ENCODE measurements around the gene GNAL. TPM values are rescaled to one million over a fixed set of nuclear protein-coding genes. Genes with fewer than 3 reads are reported as not detected.

GNAL gene
- total RNA-seq, 1 donor from 2014 or later = 1.1 TPM

DNA sequence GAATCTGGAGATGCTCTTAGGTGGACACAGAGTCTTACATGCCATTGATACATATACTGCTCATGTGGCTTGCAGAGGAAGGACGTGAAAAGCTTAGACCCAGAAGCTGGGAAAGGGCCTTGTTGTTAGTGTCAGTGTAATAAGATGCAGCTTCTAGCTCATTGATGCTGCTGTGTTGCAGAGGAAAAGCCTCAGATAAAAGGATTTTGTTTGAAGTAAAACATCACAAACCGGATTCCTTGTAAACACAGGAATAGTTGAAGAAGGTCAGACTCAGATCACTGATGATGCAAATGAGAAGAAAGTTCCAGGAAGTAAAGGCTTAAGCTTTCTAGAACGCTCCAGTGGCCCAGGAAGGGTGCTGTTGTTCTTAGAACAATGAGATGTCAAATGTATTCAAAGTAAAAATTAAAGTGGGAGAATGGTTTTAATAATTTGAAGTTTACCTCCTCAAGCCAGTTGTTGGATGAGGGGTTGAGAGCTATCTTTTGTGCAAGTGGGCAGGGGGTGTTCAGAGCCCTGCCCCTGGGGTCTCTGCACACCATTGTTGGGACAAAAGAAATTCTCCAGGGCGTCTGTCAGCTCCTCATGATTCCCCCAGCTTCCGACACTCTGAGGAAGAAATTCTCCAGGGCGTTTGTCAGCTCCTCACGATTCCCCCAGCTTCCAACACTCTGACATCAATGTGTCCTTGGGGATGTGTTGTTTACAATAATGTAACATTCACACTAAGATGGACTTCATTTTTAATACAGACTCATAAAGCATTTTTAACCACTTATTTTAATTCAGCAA is 100.8 kb downstream of the GNAL start:
- Histone ChIP-seq H3K27ac (replicated peaks) (no peak overlapping the region), H3K4me3 (no peak overlapping the region), H3K9me3 (replicated peaks) (no peaks in the 10 kb centered on the region), H3K36me3 (no peaks in the 10 kb centered on the region), H3K27me3 (ENCODE audit: low read depth) (peaks cover 16% of the 10 kb centered on the region), H3K4me1 (no peaks in the 10 kb centered on the region)
- intact Hi-C loops (cut with micrococcal nuclease) = no loop called here
- TF ChIP-seq, protein P1, sequence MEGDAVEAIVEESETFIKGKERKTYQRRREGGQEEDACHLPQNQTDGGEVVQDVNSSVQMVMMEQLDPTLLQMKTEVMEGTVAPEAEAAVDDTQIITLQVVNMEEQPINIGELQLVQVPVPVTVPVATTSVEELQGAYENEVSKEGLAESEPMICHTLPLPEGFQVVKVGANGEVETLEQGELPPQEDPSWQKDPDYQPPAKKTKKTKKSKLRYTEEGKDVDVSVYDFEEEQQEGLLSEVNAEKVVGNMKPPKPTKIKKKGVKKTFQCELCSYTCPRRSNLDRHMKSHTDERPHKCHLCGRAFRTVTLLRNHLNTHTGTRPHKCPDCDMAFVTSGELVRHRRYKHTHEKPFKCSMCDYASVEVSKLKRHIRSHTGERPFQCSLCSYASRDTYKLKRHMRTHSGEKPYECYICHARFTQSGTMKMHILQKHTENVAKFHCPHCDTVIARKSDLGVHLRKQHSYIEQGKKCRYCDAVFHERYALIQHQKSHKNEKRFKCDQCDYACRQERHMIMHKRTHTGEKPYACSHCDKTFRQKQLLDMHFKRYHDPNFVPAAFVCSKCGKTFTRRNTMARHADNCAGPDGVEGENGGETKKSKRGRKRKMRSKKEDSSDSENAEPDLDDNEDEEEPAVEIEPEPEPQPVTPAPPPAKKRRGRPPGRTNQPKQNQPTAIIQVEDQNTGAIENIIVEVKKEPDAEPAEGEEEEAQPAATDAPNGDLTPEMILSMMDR (IDR thresholded peaks at IDR 0.05; ENCODE audit: borderline replicate concordance) = no peak
- DNase-seq = no peak

DNA sequence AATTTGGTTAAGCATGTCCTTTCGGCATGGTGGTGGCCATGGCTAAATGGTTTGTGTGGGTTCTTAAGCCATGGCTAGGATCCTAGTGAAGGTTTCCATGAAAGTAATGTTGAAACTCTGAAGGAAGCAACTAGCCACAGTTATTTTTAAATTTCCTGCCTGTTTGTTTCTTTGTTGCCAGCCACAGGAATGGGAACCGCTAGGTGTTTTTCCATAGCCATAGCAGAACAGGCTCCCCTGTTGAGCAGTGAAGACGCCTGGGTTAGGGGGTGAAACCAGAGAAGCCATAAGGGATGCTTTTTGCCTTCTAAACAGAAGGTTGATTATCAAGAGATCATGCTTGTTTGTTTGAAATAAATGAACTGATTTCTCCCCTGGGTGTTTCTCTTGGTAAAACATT is 102.1 kb downstream of the GNAL start:
- H3K36me3 ChIP-seq = no peaks in the 10 kb centered on the region
- intact Hi-C loops (cut with micrococcal nuclease) = no loop called here
- TF ChIP-seq, protein P1 (IDR thresholded peaks at IDR 0.05; ENCODE audit: borderline replicate concordance) = no peak
- no peak for DNase-seq
- H3K9me3 ChIP-seq (replicated peaks) = no peaks in the 10 kb centered on the region
- H3K4me3 ChIP-seq = no peak overlapping the region
- no peak overlapping the region for H3K27ac ChIP-seq (replicated peaks)
- peaks cover 7% of the 10 kb centered on the region for H3K27me3 ChIP-seq (ENCODE audit: low read depth)
- H3K4me1 ChIP-seq = no peaks in the 10 kb centered on the region

DNA sequence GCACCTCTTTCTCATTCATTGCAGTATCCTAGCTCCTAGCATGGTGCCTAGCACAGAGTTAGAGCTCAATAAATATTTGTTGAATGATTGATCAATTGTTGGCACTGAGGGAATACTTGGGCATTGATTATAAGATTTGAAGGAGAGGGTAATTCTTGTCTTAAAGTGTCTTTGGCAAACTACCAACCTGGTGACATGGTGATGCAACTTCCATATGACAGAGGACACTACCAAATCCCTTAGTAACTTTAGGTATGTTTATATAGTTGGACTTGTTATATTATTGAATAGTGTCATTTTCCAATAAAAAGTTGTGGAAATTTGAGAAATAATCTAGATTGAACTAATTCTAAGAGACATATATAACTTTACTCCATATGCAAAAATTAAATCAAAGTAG is 103.6 kb downstream of the GNAL start:
- intact Hi-C loops (cut with micrococcal nuclease) = no loop called here
- no peak for DNase-seq
- TF ChIP-seq, protein P1 (IDR thresholded peaks at IDR 0.05; ENCODE audit: borderline replicate concordance) = no peak
- Histone ChIP-seq H3K9me3 (replicated peaks) (no peaks in the 10 kb centered on the region), H3K36me3 (no peaks in the 10 kb centered on the region), H3K4me3 (no peak overlapping the region), H3K27me3 (ENCODE audit: low read depth) (peaks cover 7% of the 10 kb centered on the region), H3K27ac (replicated peaks) (no peak overlapping the region), H3K4me1 (no peaks in the 10 kb centered on the region)

DNA sequence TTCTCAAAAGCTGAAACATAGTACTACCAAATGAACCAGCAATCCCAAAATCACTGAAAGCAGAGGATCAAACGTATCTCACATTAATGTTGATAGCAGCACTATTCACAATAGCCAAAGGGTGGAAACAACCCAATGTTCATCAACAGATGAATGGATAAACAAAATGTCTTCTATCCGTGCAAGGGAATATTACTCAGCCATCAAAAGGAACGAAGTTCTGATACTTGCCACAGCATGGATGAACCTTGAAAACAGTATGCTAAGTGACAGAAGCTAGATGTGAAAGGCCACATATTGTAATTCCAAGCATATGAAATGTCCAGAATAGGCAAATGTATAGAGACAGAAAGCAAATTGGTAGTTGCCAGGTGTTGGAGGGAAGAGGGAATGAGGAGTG is 105.1 kb downstream of the GNAL start:
- no peak for DNase-seq
- no peaks in the 10 kb centered on the region for H3K36me3 ChIP-seq

DNA sequence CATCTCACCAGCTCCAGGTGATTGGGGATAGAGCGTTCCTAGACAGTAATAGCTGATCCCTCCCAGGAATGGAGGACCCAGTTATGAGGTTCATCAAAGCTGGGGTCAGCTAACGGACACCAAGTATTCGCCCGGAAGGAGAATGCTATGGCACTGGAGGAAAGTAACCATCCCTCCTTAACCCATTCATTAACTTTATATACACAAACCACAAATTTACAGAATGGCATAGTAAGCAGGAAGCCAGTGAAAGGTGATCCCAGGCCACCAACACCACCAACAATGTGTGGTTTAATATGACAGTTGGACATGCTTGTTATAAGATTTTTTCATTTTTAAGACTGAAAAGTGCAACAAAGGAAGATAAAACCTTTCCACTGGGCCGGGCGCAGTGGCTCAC is 106.9 kb downstream of the GNAL start:
- no peak for DNase-seq
- Histone ChIP-seq H3K9me3 (replicated peaks) (no peaks in the 10 kb centered on the region), H3K27me3 (ENCODE audit: low read depth) (peaks cover 7% of the 10 kb centered on the region), H3K36me3 (no peaks in the 10 kb centered on the region), H3K27ac (replicated peaks) (no peak overlapping the region), H3K4me1 (no peaks in the 10 kb centered on the region), H3K4me3 (no peak overlapping the region)
- intact Hi-C loops (cut with micrococcal nuclease) = no loop called here
- TF ChIP-seq, protein P1 (IDR thresholded peaks at IDR 0.05; ENCODE audit: borderline replicate concordance) = no peak

More for the DNA sequence above, 105.1 kb downstream of the GNAL start:
- H3K27ac ChIP-seq (replicated peaks) = no peak overlapping the region
- H3K4me1 ChIP-seq = no peaks in the 10 kb centered on the region
- no peaks in the 10 kb centered on the region for H3K9me3 ChIP-seq (replicated peaks)
- intact Hi-C loops (cut with micrococcal nuclease) = no loop called here
- peaks cover 7% of the 10 kb centered on the region for H3K27me3 ChIP-seq (ENCODE audit: low read depth)
- TF ChIP-seq, protein P1 (IDR thresholded peaks at IDR 0.05; ENCODE audit: borderline replicate concordance) = no peak
- H3K4me3 ChIP-seq = no peak overlapping the region

All from left ventricle myocardium inferior (tissue), 1 donor.